Mesothelial cell of epicardium (in vitro differentiated cells): ENCODE measurements around the gene TRH. TPM values are rescaled to one million over a fixed set of nuclear protein-coding genes. Genes with fewer than 3 reads are reported as not detected.

Source experiments
- DNase-seq, 2 experiments: peaks; one replicate each; pipeline ENCODE4 v3.0.0; 2021; ENCODE audit warnings: low spot score in 2 of 2; ENCODE audit not compliant: unreplicated experiment in 2 of 2
- H3K27ac Mint-ChIP-seq: 2 replicates; pipeline ENCODE4 v1.8.0; 2021; ENCODE audit warnings: mixed read lengths
- H3K27me3 Mint-ChIP-seq: 2 replicates; pipeline ENCODE4 v1.8.0; 2021; ENCODE audit warnings: low read depth, mixed read lengths
- H3K36me3 Mint-ChIP-seq: 2 replicates; pipeline ENCODE4 v1.8.0; 2021; ENCODE audit warnings: mixed read lengths
- H3K4me1 Mint-ChIP-seq: 2 replicates; pipeline ENCODE4 v1.8.0; 2021; ENCODE audit warnings: mixed read lengths
- H3K4me3 Mint-ChIP-seq: 2 replicates; pipeline ENCODE4 v1.8.0; 2021; ENCODE audit warnings: mild to moderate bottlenecking, moderate library complexity, mixed read lengths
- H3K9me3 Mint-ChIP-seq: 2 replicates; pipeline ENCODE4 v1.8.0; 2021; ENCODE audit warnings: mixed read lengths
- CTCF ChIP-seq: fragments of 200-600 bp; sonication (generic); IDR thresholded peaks from one replicate; pipeline ENCODE4 v1.5.0; 2021; ENCODE audit warnings: antibody characterized with exemption; ENCODE audit not compliant: unreplicated experiment
- total RNA-seq: library from RNA; stranded (reverse); gene quantifications from 3 replicates; pipeline ENCODE4 v1.2.1, GENCODE V29; 2021

TRH gene
- total RNA-seq, 1 donor from 2014 or later = 0.13 TPM

DNA sequence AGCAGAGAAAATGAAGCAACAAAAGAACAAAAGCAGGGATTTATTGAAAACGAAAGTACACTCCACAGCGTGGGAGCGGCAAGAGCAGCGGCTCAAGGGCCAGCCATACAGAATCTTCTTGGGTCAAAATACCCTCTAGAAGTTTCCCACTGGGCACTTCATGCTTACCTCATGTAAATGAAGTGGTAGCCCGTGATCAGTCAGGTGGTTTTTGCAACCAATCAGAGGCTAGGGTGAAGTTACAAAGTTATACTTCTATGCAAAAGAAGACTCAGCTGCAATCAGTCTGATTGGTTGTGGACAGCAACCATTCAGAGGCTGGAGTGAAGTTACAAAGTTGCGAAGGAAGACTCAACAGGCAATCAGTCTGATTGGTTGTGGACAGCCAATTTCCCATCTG lies 37.8 kb upstream of the TRH start:
- Mint-ChIP-seq H3K36me3 (no peaks in the 10 kb centered on the region), H3K27me3 (no peaks in the 10 kb centered on the region), H3K27ac (no peak overlapping the region), H3K9me3 (no peaks in the 10 kb centered on the region), H3K4me3 (no peak overlapping the region), H3K4me1 (no peaks in the 10 kb centered on the region)
- no peak for DNase-seq
- TF ChIP-seq CTCF = no peak

- Mint-ChIP-seq H3K9me3 (no peaks in the 10 kb centered on the region), H3K4me3 (no peak overlapping the region), H3K4me1 (peaks cover 2% of the 10 kb centered on the region), H3K36me3 (no peaks in the 10 kb centered on the region), H3K27me3 (peaks cover 2% of the 10 kb centered on the region), H3K27ac (no peak overlapping the region)
- TF ChIP-seq CTCF = no peak
- no peak for DNase-seq
These were observed 36.8 kb upstream of the TRH start for GRCh38 chr3:129937717-129938116.

GRCh38 chr3:129938140-129938930 lies 36.2 kb upstream of the TRH start:
- Mint-ChIP-seq H3K36me3 (no peaks in the 10 kb centered on the region), H3K4me3 (no peak overlapping the region), H3K4me1 (peaks cover 2% of the 10 kb centered on the region), H3K27ac (no peak overlapping the region), H3K27me3 (peaks cover 2% of the 10 kb centered on the region), H3K9me3 (no peaks in the 10 kb centered on the region)
- no peak for DNase-seq
- peak; percentile 41 for TF ChIP-seq CTCF

- Mint-ChIP-seq H3K4me3 (no peak overlapping the region), H3K27ac (no peak overlapping the region), H3K27me3 (peaks cover 14% of the 10 kb centered on the region), H3K4me1 (peaks cover 2% of the 10 kb centered on the region), H3K9me3 (peaks cover 9% of the 10 kb centered on the region), H3K36me3 (no peaks in the 10 kb centered on the region)
- no peak for DNase-seq
- TF ChIP-seq CTCF = no peak
These were observed 34.4 kb upstream of the TRH start for GRCh38 chr3:129940086-129940485.

DNA sequence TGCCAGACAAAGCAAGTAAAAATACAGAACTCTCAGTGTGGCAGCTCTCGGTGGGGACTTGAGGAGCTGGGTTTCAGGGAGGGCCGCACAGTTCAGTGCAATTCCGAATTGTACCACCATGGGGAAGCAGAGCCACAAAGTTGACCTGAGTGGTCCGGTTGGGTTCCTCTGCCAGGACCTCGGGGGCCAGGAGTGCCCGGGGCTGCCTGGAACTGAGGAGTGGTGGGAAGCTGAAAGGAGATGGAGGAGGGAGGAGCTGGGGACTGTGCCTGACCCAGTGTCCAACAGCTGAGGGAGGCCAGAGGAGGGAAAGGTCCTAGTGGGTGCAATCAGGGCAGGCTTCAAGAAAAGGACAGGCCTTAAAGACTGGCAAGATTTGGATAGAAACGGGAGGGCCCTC lies 32.2 kb upstream of the TRH start:
- Mint-ChIP-seq H3K27me3 (peaks cover 29% of the 10 kb centered on the region), H3K36me3 (no peaks in the 10 kb centered on the region), H3K4me3 (no peak overlapping the region), H3K27ac (no peak overlapping the region), H3K4me1 (peaks cover 2% of the 10 kb centered on the region), H3K9me3 (peaks cover 13% of the 10 kb centered on the region)
- peak in 1 of 2 experiments; percentile 76 for DNase-seq
- peak; percentile 90 for TF ChIP-seq CTCF
